ENCODE measurements around the gene SNCB.
"Not testable (repeated sequence)": the region's sequence is repeated elsewhere in the genome, so short reads cannot be mapped to it uniquely, and the experiment has no call there.

SNCB gene

GRCh38 chr5:176608142-176608705 lies 22.1 kb downstream of the SNCB start:
- Histone ChIP-seq H3K79me2 (ENCODE audit: control insufficient read depth, insufficient read depth, low read length, unreplicated experiment) (no peaks in the 10 kb centered on the region), H3K36me3 (ENCODE audit: insufficient read depth, low read length) (no peaks in the 10 kb centered on the region), H3K4me3 (ENCODE audit: low read depth, low read length) (no peak overlapping the region), H3K4me1 (ENCODE audit: control insufficient read depth, insufficient read depth, low read length, unreplicated experiment) (peaks cover 3% of the 10 kb centered on the region), H3K27me3 (ENCODE audit: insufficient read depth, low read length) (no peaks in the 10 kb centered on the region), H3K27ac (ENCODE audit: low read depth, low read length) (no peak overlapping the region), H2AFZ (ENCODE audit: low read length, unreplicated experiment) (no peak overlapping the region)

GRCh38 chr5:176606875-176607274 lies 23.5 kb downstream of the SNCB start:
- no peak overlapping the region for H3K27ac ChIP-seq (ENCODE audit: low read depth, low read length)
- H3K4me1 ChIP-seq (ENCODE audit: control insufficient read depth, insufficient read depth, low read length, unreplicated experiment): peaks cover 3% of the 10 kb centered on the region
- no peak overlapping the region for H2AFZ ChIP-seq (ENCODE audit: low read length, unreplicated experiment)
- no peaks in the 10 kb centered on the region for H3K79me2 ChIP-seq (ENCODE audit: control insufficient read depth, insufficient read depth, low read length, unreplicated experiment)
- H3K27me3 ChIP-seq (ENCODE audit: insufficient read depth, low read length): no peaks in the 10 kb centered on the region
- no peaks in the 10 kb centered on the region for H3K36me3 ChIP-seq (ENCODE audit: insufficient read depth, low read length)
- no peak overlapping the region for H3K4me3 ChIP-seq (ENCODE audit: low read depth, low read length)

GRCh38 chr5:176606032-176606431 lies 24.3 kb downstream of the SNCB start:
- no peaks in the 10 kb centered on the region for H3K4me1 ChIP-seq (ENCODE audit: control insufficient read depth, insufficient read depth, low read length, unreplicated experiment)
- H3K27ac ChIP-seq (ENCODE audit: low read depth, low read length): no peak overlapping the region
- no peaks in the 10 kb centered on the region for H3K36me3 ChIP-seq (ENCODE audit: insufficient read depth, low read length)
- H3K4me3 ChIP-seq (ENCODE audit: low read depth, low read length): no peak overlapping the region
- no peaks in the 10 kb centered on the region for H3K27me3 ChIP-seq (ENCODE audit: insufficient read depth, low read length)
- H3K79me2 ChIP-seq (ENCODE audit: control insufficient read depth, insufficient read depth, low read length, unreplicated experiment): no peaks in the 10 kb centered on the region
- no peak overlapping the region for H2AFZ ChIP-seq (ENCODE audit: low read length, unreplicated experiment)

- Histone ChIP-seq H3K4me1 (ENCODE audit: control insufficient read depth, insufficient read depth, low read length, unreplicated experiment) (no peaks in the 10 kb centered on the region), H3K79me2 (ENCODE audit: control insufficient read depth, insufficient read depth, low read length, unreplicated experiment) (no peaks in the 10 kb centered on the region), H3K27ac (ENCODE audit: low read depth, low read length) (no peak overlapping the region), H2AFZ (ENCODE audit: low read length, unreplicated experiment) (no peak overlapping the region), H3K4me3 (ENCODE audit: low read depth, low read length) (no peak overlapping the region), H3K27me3 (ENCODE audit: insufficient read depth, low read length) (no peaks in the 10 kb centered on the region), H3K36me3 (ENCODE audit: insufficient read depth, low read length) (no peaks in the 10 kb centered on the region)
These were observed 27.2 kb downstream of the SNCB start for GRCh38 chr5:176603091-176603490.

GRCh38 chr5:176601901-176602482 lies 28.3 kb downstream of the SNCB start:
- Histone ChIP-seq H2AFZ (ENCODE audit: low read length, unreplicated experiment) (no peak overlapping the region), H3K79me2 (ENCODE audit: control insufficient read depth, insufficient read depth, low read length, unreplicated experiment) (no peaks in the 10 kb centered on the region), H3K27me3 (ENCODE audit: insufficient read depth, low read length) (no peaks in the 10 kb centered on the region), H3K4me1 (ENCODE audit: control insufficient read depth, insufficient read depth, low read length, unreplicated experiment) (no peaks in the 10 kb centered on the region), H3K4me3 (ENCODE audit: low read depth, low read length) (no peak overlapping the region), H3K27ac (ENCODE audit: low read depth, low read length) (no peak overlapping the region), H3K36me3 (ENCODE audit: insufficient read depth, low read length) (no peaks in the 10 kb centered on the region)

- H3K27me3 ChIP-seq (ENCODE audit: insufficient read depth, low read length); H2AFZ ChIP-seq (ENCODE audit: low read length, unreplicated experiment); H3K4me1 ChIP-seq (ENCODE audit: control insufficient read depth, insufficient read depth, low read length, unreplicated experiment); H3K4me3 ChIP-seq (ENCODE audit: low read depth, low read length); H3K27ac ChIP-seq (ENCODE audit: low read depth, low read length); H3K79me2 ChIP-seq (ENCODE audit: control insufficient read depth, insufficient read depth, low read length, unreplicated experiment); H3K36me3 ChIP-seq (ENCODE audit: insufficient read depth, low read length): not testable (repeated sequence)
These were observed 30.4 kb downstream of the SNCB start for GRCh38 chr5:176599749-176600430.

- no peaks in the 10 kb centered on the region for H3K27me3 ChIP-seq (ENCODE audit: insufficient read depth, low read length)
- no peak overlapping the region for H3K4me3 ChIP-seq (ENCODE audit: low read depth, low read length)
- H2AFZ ChIP-seq (ENCODE audit: low read length, unreplicated experiment): no peak overlapping the region
- no peaks in the 10 kb centered on the region for H3K4me1 ChIP-seq (ENCODE audit: control insufficient read depth, insufficient read depth, low read length, unreplicated experiment)
- no peaks in the 10 kb centered on the region for H3K36me3 ChIP-seq (ENCODE audit: insufficient read depth, low read length)
- no peak overlapping the region for H3K27ac ChIP-seq (ENCODE audit: low read depth, low read length)
- no peaks in the 10 kb centered on the region for H3K79me2 ChIP-seq (ENCODE audit: control insufficient read depth, insufficient read depth, low read length, unreplicated experiment)
These were observed 32.6 kb downstream of the SNCB start for GRCh38 chr5:176597417-176598389.

- no peaks in the 10 kb centered on the region for H3K4me1 ChIP-seq (ENCODE audit: control insufficient read depth, insufficient read depth, low read length, unreplicated experiment)
- no peaks in the 10 kb centered on the region for H3K36me3 ChIP-seq (ENCODE audit: insufficient read depth, low read length)
- no peak overlapping the region for H3K27ac ChIP-seq (ENCODE audit: low read depth, low read length)
- no peak overlapping the region for H2AFZ ChIP-seq (ENCODE audit: low read length, unreplicated experiment)
- H3K27me3 ChIP-seq (ENCODE audit: insufficient read depth, low read length): no peaks in the 10 kb centered on the region
- peak overlapping the region; percentile 60; the same call in 1 of the 2 replicates for H3K4me3 ChIP-seq (ENCODE audit: low read depth, low read length)
- no peaks in the 10 kb centered on the region for H3K79me2 ChIP-seq (ENCODE audit: control insufficient read depth, insufficient read depth, low read length, unreplicated experiment)
These were observed 33.5 kb downstream of the SNCB start for GRCh38 chr5:176596689-176597416.

GRCh38 chr5:176596069-176596644 lies 34.2 kb downstream of the SNCB start:
- Histone ChIP-seq H3K27ac (ENCODE audit: low read depth, low read length) (no peak overlapping the region), H3K4me3 (ENCODE audit: low read depth, low read length) (peak overlapping the region; percentile 24; the same call in 1 of the 2 replicates), H3K36me3 (ENCODE audit: insufficient read depth, low read length) (no peaks in the 10 kb centered on the region), H3K4me1 (ENCODE audit: control insufficient read depth, insufficient read depth, low read length, unreplicated experiment) (no peaks in the 10 kb centered on the region), H2AFZ (ENCODE audit: low read length, unreplicated experiment) (no peak overlapping the region), H3K79me2 (ENCODE audit: control insufficient read depth, insufficient read depth, low read length, unreplicated experiment) (no peaks in the 10 kb centered on the region), H3K27me3 (ENCODE audit: insufficient read depth, low read length) (no peaks in the 10 kb centered on the region)

Data from ACC112 (cell line).